Suprapubic skin (tissue), 4 donors: Measurements from ENCODE around the gene VIPR1.

Source experiments
- EP300 ChIP-seq: sonication (generic); formaldehyde crosslinking; IDR thresholded peaks from one replicate; pipeline ENCODE4 v1.6.1; 2017; ENCODE audit warnings: antibody characterized with exemption
- POLR2A ChIP-seq, 2 donors: fragments of 450-650 bp; IDR thresholded peaks; one replicate each; pipeline ENCODE4 v1.6.1; 2017; ENCODE audit warnings: antibody characterized with exemption in 2 of 2, mild to moderate bottlenecking in 2 of 2, moderate library complexity in 2 of 2
- POLR2AphosphoS5 ChIP-seq, 3 donors: sonication (generic); formaldehyde crosslinking; IDR thresholded peaks; one replicate each; pipeline ENCODE4 v1.6.1; 2017; ENCODE audit warnings: antibody characterized with exemption in 3 of 3
- TF ChIP-seq, protein P1 (sequence below), 2 donors: fragments of 200-600 bp in 1 of 2; fragments of 450-650 bp in 1 of 2; sonication (generic) in 1 of 2; IDR thresholded peaks; one replicate each; pipeline ENCODE4 v1.5.1; 2016 to 2019; ENCODE audit warnings: antibody characterized with exemption in 2 of 2, mild to moderate bottlenecking in 1 of 2, moderate library complexity in 1 of 2

DNA sequence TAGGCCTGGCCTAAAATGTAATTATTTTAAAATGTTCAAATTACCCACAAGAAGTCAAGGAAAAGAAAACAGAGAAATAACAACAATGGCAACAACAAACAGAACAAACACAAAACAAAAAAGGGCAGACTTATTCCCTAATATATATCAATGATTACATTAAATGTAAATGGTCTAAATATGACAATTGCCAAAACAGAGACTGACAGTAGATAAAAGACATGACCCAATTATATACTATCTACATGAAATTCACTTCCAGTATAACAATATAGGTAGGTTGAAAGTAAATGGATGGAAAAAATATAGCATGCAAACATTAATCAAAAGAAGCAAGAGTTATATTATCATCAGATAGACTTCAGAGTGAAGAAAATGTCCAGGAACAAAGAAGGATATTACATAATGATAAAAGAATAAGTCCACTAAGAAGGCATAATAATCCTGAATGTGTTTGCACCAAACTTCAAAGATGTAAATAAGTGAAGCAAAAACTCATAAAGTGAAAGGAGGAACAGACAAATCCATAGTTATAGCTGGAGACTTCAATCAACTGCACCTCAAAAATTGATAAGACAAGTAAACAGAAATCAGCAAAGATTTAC lies 72.8 kb downstream of the VIPR1 start:
- TF ChIP-seq, protein P1, sequence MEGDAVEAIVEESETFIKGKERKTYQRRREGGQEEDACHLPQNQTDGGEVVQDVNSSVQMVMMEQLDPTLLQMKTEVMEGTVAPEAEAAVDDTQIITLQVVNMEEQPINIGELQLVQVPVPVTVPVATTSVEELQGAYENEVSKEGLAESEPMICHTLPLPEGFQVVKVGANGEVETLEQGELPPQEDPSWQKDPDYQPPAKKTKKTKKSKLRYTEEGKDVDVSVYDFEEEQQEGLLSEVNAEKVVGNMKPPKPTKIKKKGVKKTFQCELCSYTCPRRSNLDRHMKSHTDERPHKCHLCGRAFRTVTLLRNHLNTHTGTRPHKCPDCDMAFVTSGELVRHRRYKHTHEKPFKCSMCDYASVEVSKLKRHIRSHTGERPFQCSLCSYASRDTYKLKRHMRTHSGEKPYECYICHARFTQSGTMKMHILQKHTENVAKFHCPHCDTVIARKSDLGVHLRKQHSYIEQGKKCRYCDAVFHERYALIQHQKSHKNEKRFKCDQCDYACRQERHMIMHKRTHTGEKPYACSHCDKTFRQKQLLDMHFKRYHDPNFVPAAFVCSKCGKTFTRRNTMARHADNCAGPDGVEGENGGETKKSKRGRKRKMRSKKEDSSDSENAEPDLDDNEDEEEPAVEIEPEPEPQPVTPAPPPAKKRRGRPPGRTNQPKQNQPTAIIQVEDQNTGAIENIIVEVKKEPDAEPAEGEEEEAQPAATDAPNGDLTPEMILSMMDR (IDR thresholded peaks at IDR 0.05) = no peak
- TF ChIP-seq POLR2A (IDR thresholded peaks at IDR 0.05) (no peak), POLR2AphosphoS5 (IDR thresholded peaks at IDR 0.05) (no peak), EP300 (no peak)
